Activated naive CD8-positive, alpha-beta T cell treated with anti-CD3 and anti-CD28 coated beads for 36 hours (primary cell): ENCODE results near the gene NOMO2. TPM values are rescaled to one million over a fixed set of nuclear protein-coding genes. Genes with fewer than 3 reads are reported as not detected.
"Not testable (repeated sequence)": the region's sequence is repeated elsewhere in the genome, so short reads cannot be mapped to it uniquely, and the experiment has no call there.

ENCODE experiments used
- DNase-seq: peaks from one replicate; pipeline ENCODE4 v3.0.0; 2021
- H3K27ac Mint-ChIP-seq: one replicate; pipeline ENCODE4 v1.8.0; 2022; ENCODE audit warnings: mild to moderate bottlenecking, moderate library complexity, mixed read lengths
- H3K27me3 Mint-ChIP-seq: one replicate; pipeline ENCODE4 v1.8.0; 2022; ENCODE audit warnings: mild to moderate bottlenecking, mixed read lengths
- H3K36me3 Mint-ChIP-seq: one replicate; pipeline ENCODE4 v1.8.0; 2021; ENCODE audit warnings: mild to moderate bottlenecking, mixed read lengths
- H3K4me1 Mint-ChIP-seq: one replicate; pipeline ENCODE4 v1.8.0; 2021; ENCODE audit warnings: mixed read lengths
- H3K4me3 Mint-ChIP-seq: one replicate; pipeline ENCODE4 v1.8.0; 2022; ENCODE audit warnings: mild to moderate bottlenecking, moderate library complexity, mixed read lengths
- H3K9me3 Mint-ChIP-seq: one replicate; pipeline ENCODE4 v1.8.0; 2022; ENCODE audit warnings: mixed read lengths
- total RNA-seq, 2 experiments: library from RNA; stranded (reverse); gene quantifications; one replicate each; pipeline ENCODE4 v1.2.3, GENCODE V29; 2021

The NOMO2 gene, protein sequence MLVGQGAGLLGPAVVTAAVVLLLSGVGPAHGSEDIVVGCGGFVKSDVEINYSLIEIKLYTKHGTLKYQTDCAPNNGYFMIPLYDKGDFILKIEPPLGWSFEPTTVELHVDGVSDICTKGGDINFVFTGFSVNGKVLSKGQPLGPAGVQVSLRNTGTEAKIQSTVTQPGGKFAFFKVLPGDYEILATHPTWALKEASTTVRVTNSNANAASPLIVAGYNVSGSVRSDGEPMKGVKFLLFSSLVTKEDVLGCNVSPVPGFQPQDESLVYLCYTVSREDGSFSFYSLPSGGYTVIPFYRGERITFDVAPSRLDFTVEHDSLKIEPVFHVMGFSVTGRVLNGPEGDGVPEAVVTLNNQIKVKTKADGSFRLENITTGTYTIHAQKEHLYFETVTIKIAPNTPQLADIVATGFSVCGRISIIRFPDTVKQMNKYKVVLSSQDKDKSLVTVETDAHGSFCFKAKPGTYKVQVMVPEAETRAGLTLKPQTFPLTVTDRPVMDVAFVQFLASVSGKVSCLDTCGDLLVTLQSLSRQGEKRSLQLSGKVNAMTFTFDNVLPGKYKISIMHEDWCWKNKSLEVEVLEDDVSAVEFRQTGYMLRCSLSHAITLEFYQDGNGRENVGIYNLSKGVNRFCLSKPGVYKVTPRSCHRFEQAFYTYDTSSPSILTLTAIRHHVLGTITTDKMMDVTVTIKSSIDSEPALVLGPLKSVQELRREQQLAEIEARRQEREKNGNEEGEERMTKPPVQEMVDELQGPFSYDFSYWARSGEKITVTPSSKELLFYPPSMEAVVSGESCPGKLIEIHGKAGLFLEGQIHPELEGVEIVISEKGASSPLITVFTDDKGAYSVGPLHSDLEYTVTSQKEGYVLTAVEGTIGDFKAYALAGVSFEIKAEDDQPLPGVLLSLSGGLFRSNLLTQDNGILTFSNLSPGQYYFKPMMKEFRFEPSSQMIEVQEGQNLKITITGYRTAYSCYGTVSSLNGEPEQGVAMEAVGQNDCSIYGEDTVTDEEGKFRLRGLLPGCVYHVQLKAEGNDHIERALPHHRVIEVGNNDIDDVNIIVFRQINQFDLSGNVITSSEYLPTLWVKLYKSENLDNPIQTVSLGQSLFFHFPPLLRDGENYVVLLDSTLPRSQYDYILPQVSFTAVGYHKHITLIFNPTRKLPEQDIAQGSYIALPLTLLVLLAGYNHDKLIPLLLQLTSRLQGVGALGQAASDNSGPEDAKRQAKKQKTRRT
- total RNA-seq, result 10 to 100 TPM; 59.2 to 68.4 TPM

DNA sequence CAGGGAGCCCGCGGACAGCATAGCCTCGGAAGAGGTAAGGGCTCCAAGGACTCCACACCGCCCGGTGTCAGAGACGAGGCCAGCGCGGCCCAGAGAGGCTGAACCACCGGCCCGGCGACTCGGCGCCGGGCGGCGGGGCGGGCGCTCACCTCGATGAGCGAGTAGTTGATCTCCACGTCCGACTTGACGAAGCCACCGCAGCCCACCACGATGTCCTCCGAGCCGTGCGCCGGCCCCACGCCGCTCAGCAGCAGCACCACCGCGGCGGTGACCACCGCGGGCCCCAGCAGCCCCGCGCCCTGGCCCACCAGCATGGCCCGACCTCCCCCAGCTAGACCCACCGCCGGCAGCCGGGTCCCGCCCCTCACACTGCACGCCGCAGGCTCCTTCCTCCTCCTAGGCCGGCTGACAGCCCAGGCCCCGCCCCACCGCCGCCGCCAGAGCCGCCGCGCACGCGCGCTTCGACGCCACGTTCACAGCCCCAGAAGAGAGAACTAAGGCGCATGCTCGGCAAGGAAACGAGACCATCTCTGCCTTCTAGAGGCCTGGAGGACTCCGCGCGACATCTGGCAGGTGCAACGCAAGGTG is at the start of gene NOMO2:
NOMO2 (minus strand) TSS at position 371 of the 588 bp plus-strand sequence; CDS start at position 314, 57 bp downstream.
- H3K9me3 Mint-ChIP-seq, H3K36me3 Mint-ChIP-seq, H3K27ac Mint-ChIP-seq, H3K27me3 Mint-ChIP-seq: not testable (repeated sequence)
- Mint-ChIP-seq H3K4me3 (peak within 1 kb of the TSS; percentile 61), H3K4me1 (peaks cover 11% of the 10 kb centered on the region)
- peak; percentile 93 for DNase-seq

DNA sequence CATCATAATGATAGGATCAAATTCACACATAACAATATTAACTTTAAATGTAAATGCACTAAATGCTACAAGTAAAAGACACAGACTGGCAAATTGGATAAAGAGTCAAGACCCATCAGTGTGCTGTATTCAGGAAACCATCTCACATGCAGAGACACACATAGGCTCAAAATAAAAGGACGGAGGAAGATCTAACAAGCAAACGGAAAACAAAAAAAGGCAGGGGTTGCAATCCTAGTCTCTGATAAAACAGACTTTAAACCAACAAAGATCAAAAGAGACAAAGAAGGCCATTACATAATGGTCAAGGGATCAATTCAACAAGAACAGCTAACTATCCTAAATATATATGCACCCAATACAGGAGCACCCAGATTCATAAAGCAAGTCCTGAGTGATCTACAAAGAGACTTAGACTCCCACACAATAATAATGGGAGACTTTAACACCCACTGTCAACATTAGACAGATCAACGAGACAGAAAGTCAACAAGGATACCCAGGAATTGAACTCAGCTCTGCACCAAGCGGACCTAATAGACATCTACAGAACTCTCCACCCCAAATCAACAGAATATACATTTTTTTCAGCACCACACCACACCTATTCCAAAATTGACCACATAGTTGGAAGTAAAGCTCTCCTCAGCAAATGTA is 48.4 kb upstream of the NOMO2 start:
- not testable (repeated sequence) for H3K36me3 Mint-ChIP-seq, H3K4me1 Mint-ChIP-seq, H3K27ac Mint-ChIP-seq, DNase-seq, H3K4me3 Mint-ChIP-seq, H3K9me3 Mint-ChIP-seq
- peaks cover 11% of the 10 kb centered on the region for H3K27me3 Mint-ChIP-seq

DNA sequence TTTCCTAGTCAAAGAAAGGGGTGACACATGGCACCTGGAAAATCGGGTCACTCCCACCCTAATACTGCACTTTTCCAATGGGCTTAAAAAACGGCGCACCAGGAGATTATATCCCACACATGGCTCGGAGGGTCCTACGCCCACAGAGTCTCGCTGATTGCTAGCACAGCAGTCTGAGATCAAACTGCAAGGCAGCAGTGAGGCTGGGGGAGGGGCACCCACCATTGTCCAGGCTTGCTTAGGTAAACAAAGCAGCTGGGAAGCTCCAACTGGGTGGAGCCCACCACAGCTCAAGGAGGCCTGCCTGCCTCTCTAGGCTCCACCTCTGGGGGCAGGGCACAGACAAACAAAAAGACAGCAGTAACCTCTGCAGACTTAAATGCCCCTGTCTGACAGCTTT is 46.4 kb upstream of the NOMO2 start:
- not testable (repeated sequence) for H3K36me3 Mint-ChIP-seq, H3K27ac Mint-ChIP-seq, DNase-seq, H3K4me3 Mint-ChIP-seq, H3K4me1 Mint-ChIP-seq, H3K9me3 Mint-ChIP-seq
- H3K27me3 Mint-ChIP-seq, result peaks cover 12% of the 10 kb centered on the region

GRCh38 chr16:18603572-18604246 is 41.8 kb upstream of the NOMO2 start:
- H3K27me3 Mint-ChIP-seq, result peaks cover 11% of the 10 kb centered on the region
- H3K9me3 Mint-ChIP-seq, H3K4me3 Mint-ChIP-seq, DNase-seq, H3K36me3 Mint-ChIP-seq, H3K4me1 Mint-ChIP-seq, H3K27ac Mint-ChIP-seq: not testable (repeated sequence)

DNA sequence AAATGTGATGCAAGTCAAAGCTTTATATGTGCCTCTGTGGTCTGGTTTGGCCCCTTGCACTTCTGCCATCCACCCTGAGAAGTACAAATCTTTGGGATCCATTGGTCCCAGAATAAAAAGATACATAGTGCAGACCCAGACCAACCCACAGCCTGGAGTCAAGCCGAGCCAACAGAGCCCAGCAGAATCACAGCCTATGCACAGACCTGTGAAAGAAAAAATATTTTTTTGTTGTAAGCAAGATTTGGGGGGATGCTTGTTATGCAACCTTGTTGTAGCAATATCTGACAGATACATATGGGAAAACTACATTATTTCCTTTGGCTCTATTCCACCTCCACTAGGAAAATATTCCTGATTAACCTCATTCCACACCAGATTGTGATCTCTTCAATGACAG is 36.7 kb upstream of the NOMO2 start:
- not testable (repeated sequence) for DNase-seq, H3K36me3 Mint-ChIP-seq, H3K27me3 Mint-ChIP-seq, H3K9me3 Mint-ChIP-seq, H3K4me1 Mint-ChIP-seq, H3K27ac Mint-ChIP-seq, H3K4me3 Mint-ChIP-seq

- H3K4me1 Mint-ChIP-seq, H3K36me3 Mint-ChIP-seq, H3K27me3 Mint-ChIP-seq, DNase-seq, H3K27ac Mint-ChIP-seq, H3K9me3 Mint-ChIP-seq, H3K4me3 Mint-ChIP-seq: not testable (repeated sequence)
Measured at GRCh38 chr16:18597734-18598133, 35.8 kb upstream of the NOMO2 start.

DNA sequence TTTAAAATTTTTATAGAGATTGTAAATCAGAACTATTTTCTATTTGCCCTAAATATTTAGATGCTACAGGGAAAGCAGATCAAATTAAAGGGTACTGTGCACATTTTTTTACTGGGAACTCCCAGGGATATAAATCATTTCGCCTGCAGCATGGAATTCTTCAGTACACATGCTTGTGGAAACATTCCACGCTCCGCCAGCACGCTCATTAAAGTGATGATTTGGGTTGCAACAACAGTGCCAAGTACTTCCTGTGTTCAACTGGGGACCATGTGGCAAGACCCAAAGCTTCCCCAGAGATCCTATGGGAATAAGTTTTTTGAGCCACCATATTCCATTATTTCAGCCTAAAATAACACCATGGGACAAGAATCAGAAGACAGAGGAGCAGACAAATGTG is 35.4 kb upstream of the NOMO2 start:
- not testable (repeated sequence) for DNase-seq, H3K9me3 Mint-ChIP-seq, H3K4me1 Mint-ChIP-seq, H3K27me3 Mint-ChIP-seq, H3K4me3 Mint-ChIP-seq, H3K36me3 Mint-ChIP-seq, H3K27ac Mint-ChIP-seq

GRCh38 chr16:18595796-18596195 is 33.9 kb upstream of the NOMO2 start:
- H3K36me3 Mint-ChIP-seq, H3K27ac Mint-ChIP-seq, H3K27me3 Mint-ChIP-seq, H3K9me3 Mint-ChIP-seq, DNase-seq, H3K4me3 Mint-ChIP-seq, H3K4me1 Mint-ChIP-seq: not testable (repeated sequence)

DNA sequence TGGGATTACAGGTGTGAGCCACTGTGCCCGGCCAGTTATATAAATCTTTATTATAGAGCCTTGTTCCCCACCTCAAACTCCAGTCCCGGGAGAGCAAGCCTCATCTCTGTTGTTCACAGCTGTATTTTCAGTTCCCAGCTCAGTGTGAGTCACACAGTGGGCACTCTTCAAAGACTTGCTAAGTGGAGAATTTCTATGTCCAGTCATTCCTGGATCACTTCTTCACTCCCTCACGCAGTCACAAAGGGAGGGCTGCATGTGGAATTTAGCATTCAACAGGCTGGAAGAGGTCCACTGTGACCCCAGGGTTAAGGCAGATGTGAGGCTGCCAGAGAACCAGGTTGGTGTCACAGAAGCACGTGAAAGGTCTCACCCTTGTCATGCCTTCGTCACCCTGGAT is 33.0 kb upstream of the NOMO2 start:
- not testable (repeated sequence) for H3K36me3 Mint-ChIP-seq, H3K27ac Mint-ChIP-seq, H3K27me3 Mint-ChIP-seq, H3K4me3 Mint-ChIP-seq, H3K4me1 Mint-ChIP-seq, H3K9me3 Mint-ChIP-seq, DNase-seq

- not testable (repeated sequence) for DNase-seq, H3K4me3 Mint-ChIP-seq, H3K36me3 Mint-ChIP-seq, H3K9me3 Mint-ChIP-seq, H3K4me1 Mint-ChIP-seq, H3K27me3 Mint-ChIP-seq, H3K27ac Mint-ChIP-seq
Measured at GRCh38 chr16:18593904-18594303, 32.0 kb upstream of the NOMO2 start.

GRCh38 chr16:18592982-18593381 is 31.1 kb upstream of the NOMO2 start:
- H3K27me3 Mint-ChIP-seq, H3K27ac Mint-ChIP-seq, H3K36me3 Mint-ChIP-seq, H3K4me3 Mint-ChIP-seq, DNase-seq, H3K4me1 Mint-ChIP-seq, H3K9me3 Mint-ChIP-seq: not testable (repeated sequence)

- H3K4me1 Mint-ChIP-seq, H3K36me3 Mint-ChIP-seq, H3K4me3 Mint-ChIP-seq, H3K9me3 Mint-ChIP-seq, H3K27ac Mint-ChIP-seq, H3K27me3 Mint-ChIP-seq: not testable (repeated sequence)
- peak; percentile 4 for DNase-seq
Measured at GRCh38 chr16:18591908-18592307, 30.0 kb upstream of the NOMO2 start.

DNA sequence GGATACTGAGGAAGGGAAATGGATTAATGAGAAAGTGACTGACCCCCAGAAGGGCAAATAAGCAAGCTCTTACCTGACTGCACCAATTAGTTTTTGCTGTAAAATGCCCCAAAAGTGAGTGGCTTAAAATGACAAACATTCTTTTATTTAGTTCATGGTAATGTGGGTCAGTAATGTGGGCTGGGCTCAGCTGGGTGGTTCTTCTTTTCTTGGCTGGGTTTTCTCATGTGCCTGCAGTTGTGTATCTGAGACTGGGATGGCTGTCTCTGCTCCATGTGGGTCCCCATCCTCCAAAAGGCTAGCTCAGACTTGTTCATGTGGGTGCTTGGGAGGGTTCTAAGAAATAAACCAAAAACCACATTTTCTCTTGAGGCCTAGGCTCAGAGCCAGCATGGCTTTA is 29.5 kb upstream of the NOMO2 start:
- not testable (repeated sequence) for H3K36me3 Mint-ChIP-seq, H3K27ac Mint-ChIP-seq, H3K4me1 Mint-ChIP-seq, DNase-seq, H3K27me3 Mint-ChIP-seq, H3K4me3 Mint-ChIP-seq, H3K9me3 Mint-ChIP-seq

DNA sequence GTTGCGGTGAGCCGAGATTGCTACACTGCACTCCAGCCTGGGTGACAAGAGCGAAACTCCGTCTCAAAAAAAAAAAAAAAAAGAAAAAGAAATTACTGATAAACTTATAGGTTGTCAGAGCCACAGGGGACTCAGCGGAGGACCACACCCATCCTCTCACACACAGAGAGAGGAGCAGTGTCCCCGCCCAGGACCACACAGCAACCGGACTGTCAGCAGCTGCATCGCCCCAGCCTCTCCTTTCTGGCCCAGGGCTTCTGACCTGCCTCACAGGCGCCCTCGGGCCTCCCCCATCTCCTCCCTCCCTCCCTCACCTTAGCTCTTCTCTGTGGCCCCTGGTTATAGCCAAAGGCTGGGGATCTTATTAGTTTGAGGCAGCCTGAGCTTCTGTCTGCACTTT is 27.9 kb upstream of the NOMO2 start:
- not testable (repeated sequence) for H3K27me3 Mint-ChIP-seq, H3K27ac Mint-ChIP-seq, H3K36me3 Mint-ChIP-seq, DNase-seq, H3K4me3 Mint-ChIP-seq, H3K4me1 Mint-ChIP-seq, H3K9me3 Mint-ChIP-seq
